ENCODE measurements around the gene GPC6.

The GPC6 gene

DNA sequence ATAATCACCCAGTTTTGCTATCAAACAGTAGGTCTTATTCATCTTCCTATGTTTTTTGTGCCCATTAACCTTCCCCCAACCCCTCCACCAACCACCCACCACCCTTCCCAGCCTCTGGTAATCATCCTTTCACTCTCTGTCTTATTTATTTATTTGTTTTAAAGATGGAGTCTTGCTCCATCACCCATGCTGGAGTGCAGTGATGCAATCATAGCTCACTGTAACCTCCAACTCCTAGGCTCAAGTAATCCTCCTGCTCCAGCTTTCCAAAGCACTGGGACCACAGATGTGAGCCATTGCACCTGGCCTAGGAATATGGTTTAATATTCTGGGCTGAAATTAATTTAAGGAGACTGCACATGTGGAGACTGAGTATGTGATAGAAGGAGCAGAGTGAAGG is 527.0 kb downstream of the GPC6 start:
- DNase-seq = no peak

DNA sequence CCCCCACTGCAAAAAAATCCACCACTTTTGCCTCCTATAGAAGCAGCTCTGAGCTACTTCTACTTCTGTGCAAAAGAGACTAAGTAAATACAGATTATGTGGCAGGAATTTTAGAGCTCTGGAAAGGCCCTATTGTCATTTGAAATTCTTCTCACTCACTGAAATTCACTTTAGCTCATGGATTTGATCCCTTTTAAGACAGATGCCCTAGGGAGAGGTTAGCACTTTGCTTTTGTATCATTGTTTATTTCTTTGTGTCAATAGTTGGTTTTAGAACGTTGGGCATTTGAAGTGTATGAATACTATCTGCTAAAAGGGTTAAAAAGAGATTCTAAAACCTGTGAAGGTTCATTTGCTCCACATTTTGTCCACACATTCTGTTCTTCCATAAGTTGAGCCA is 528.7 kb downstream of the GPC6 start:
- DNase-seq = no peak

DNA sequence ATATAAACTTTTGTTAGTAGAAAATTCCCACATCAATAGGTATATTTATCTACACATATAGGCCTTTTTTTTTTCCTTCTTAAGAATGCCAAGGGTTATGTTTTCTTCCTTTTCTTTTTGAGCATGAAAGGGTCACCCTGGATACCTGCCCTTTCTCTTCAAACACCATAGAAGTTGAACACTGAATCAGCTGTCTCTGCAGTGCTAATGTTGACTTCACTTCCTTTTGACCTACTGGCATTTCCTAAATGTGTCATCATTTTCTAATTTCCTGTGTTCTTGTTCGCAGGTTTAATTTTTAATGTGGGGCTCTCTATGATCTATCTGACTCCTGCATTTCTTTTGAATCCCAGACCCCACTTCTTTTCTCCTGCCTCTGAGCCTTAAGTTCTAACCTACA is 532.0 kb downstream of the GPC6 start:
- no peak for DNase-seq

DNA sequence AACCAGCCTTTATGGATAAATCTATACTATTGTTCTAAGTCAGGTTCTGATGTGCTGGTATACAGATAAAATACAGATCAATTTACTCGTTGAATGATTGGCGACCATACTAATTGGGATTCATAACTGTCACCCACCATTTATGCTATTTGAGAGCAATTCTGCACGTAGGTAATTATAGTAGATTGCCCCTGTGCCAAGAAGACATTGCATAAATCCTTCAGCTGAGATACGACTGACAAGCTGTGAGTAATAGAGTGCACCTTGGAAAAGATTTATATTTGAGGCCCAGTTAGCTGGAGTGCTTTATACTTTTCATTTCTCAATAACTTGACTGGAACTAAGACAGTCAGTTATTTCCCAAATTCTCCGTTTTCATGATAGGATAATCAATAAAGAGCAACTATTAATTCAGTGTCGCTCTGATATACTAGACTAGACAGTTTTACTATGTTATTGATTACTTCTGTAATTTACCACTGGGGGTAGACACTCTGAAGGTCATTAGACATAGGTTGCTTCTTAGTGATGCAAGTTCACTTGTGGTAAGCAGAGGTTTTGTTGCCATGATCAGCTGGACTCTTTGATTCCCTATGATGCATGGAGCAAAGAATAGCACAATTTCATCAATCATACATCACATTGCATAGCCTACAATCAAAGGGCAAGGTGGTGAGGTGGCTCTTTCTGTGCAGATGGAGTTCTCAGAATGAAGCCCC is 536.3 kb downstream of the GPC6 start:
- DNase-seq = no peak

DNA sequence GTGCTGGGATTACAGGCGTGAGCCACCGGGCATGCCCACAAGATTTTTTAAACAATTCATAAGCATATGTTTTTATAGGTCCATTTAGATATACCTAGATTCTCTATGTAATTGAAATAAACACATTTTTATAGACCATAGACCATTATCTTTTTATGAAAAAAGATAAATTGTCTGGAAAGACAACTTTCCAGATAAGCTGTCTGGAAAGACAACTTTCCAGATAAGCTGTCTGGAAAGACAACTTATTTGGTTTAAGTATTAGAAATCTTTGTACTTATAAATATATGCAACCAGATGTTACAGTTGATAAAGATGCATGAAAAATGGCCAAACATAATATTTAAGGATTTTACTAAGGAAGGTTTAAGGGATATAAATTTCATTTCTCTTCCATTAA is 538.5 kb downstream of the GPC6 start:
- no peak for DNase-seq

DNA sequence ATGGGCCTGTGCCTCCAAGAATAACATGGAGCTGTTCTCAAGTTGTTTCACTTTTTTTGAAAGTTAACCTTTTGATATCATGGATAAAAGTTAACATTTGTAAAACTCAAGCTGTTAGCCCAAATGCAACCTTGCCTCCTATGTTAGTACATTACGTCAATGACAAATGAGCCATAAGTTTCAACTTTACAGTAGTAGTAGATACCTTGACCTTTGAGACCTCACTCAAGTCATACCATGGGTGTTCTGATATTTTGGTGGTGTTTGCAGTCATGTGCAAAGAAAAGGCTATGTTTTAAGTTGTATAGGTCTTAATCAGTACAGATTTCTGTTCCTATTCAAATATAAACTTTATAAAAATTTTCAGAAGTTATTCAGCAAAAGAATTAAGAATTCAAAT is 539.2 kb downstream of the GPC6 start:
- DNase-seq = no peak

DNA sequence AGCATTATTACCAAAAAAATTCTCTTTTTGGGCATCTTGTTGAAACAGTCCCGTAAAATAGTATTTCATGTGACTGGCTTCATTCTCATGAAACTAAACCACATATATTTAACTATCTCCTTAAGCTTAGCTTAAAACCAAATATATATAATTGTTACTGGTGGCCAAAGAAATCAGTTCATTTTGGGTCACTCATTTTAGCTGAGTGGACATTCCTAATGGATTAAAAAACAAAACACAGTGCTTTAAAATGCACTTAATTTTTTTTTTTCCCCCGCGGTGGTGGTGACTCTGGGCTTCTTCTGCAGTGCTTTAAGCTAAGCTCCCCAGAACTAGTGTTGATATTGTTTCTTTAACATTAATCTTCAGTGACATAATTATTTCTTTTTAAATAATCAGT is 540.1 kb downstream of the GPC6 start:
- no peak for DNase-seq

DNA sequence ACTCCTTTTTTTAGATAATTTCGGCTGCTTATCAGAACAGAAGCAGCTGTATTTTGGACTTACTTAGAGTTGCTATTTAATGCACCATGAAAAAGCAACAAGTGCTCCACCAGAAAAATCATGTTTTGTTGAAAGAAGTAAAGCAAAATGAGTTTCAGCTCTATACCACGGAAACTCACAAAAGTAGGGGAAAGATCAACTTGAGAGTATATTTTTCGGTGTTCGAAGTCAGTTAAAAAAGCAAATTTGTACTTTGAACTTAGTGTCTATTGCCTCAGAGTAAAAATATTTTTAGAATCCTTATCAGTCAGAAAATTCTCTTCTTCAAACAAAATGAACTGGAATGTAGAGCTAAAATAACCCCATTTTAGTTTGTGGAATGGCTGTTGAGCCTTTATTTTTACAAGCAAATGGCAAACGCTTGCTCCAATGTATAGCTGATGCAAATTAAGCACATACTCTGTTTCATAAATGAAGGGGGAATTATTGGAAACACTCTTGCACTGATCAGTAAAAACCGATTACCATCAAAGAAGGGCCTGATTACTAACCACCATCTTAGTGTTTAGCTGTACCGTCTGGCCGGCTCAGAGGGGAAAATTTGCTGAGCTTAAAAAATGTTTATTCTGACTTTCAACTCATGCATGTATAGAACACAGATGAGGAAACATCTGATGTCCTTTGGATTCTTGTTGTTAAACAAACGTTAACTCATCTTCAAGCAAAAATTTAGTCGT is 540.7 kb downstream of the GPC6 start:
- no peak for DNase-seq

DNA sequence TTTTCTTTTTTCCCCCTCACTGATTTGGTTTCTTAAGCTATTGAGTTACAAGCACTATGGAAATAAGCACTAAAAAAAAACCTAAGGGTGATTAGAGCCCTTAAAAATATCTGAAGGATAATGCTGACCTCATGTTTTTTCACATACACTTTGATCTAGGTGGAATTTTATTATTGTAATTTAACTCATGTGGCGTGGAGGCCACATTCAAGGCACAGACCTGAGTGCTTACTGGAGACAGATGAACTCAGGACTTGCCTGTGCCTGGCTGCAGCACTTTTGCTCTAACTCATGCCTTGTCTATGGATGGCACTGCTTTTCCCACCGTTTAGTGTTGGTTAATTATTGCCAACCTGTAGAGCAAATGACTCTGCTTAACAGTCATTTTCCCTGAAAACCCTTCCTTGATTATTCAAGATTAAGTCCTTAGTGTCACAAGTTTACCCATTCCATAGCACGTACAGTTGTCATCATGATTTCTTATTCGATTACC is 541.4 kb downstream of the GPC6 start:
- DNase-seq = no peak

DNA sequence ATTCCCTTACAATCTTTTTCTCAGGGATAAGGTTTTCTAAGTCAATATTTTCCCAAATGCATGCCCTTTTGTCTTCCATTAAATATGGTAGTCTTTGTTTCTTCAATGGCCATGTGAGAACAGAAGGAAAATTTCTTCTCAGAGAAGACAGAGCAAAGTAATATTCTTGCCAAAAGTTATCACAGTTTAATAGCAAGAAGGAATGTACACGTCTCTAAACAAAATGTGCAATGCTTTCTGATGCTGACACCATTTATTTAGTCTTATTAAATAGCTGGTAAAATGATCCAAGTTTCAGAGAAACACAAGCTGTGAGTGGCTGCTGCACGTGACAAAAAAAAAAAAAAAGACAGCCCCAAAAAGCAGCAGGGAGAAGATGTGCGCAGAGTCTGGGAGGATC is 542.5 kb downstream of the GPC6 start:
- DNase-seq = no peak

DNA sequence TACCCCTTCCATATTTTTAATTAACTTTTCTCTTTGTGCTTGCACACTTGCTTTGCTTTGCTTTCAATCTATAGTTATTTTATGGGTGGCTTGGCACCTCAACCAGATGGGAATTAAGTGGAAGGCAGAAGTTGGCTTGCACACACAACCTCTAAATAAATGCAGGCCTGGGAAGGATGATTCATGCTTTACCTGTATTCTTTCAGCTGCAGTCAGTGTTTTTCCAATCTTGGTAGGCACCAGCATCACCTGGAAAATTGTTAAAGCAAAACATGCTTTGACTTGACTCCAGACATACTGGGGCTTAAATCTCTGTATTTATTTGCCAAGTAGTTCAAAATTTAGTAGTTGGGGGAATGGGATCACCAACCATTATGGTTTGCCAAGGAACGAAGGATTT is 543.0 kb downstream of the GPC6 start:
- DNase-seq = no peak

DNA sequence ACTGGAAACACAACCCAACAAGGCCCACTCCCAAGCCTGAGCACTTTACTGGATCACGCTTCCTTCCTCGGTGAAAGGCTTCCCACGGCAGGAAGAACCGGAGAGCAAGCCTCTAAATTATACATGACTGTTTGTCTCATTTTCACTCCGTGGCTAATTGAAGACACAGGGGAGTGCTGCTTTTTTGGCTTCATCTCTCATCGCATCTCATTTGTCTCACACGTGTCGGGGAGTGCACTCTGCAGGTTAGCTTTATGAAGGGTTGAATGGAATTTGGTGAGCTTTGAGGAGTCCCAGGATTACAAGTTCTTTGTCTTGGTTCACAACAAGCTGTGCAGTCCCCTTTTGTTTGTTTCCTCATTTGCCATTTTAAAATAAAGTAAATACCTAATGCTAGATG is 544.6 kb downstream of the GPC6 start:
- no peak for DNase-seq

DNA sequence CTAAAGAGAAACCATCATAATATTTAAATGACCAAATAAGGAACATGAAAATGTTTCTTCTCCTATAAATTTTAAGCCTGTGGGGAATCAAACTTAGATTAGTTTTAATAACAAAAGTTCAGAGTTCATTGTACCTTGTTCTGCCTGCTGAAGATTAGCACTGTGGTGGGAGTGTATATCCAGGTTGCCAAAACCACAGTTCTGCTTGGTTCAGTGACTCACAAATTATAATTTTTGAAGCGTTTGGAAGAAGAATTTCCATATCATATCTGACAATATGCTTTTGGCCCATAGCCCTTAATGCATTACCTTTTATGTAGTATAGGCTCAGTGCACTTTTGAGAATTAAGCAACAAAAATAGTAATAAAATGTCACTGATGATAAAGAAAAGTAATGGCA is 545.2 kb downstream of the GPC6 start:
- no peak for DNase-seq

DNA sequence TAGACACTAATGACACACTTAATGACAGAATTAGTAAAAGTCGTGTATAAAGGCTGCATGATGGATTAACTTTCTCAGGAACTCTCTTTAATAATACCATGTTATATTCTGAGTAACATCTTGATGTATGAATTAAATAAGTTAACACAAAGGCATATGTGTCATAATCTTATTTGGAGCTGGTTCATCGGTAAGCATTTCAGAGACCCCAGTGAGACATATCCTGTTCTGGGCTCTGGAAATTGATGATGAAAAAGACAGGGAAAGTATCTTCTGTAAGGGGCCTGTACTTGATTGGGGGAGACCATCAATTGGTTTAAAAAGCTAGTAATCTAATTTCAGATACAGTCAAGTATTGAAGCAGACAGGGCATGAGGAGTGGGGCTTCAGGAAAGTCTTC is 547.9 kb downstream of the GPC6 start:
- no peak for DNase-seq

DNA sequence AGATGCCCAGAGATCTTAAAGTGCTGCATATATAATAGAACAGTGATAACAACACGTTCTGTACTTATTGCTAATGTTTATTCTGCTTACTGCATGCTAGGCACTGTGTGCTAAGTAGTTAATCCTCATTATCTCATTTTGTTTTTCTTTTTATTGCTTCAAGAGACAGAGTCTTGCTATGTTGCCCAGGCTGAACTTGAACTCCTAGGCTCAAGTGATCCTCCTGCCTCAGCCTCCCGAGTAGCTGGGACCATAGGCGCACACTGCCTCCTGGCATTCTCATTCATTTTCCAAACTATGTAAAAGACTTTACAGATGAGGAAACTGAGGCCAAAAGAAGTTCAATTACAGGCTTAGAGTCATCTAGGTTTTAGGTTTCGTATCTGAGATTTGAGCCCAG is 548.4 kb downstream of the GPC6 start:
- DNase-seq = no peak

DNA sequence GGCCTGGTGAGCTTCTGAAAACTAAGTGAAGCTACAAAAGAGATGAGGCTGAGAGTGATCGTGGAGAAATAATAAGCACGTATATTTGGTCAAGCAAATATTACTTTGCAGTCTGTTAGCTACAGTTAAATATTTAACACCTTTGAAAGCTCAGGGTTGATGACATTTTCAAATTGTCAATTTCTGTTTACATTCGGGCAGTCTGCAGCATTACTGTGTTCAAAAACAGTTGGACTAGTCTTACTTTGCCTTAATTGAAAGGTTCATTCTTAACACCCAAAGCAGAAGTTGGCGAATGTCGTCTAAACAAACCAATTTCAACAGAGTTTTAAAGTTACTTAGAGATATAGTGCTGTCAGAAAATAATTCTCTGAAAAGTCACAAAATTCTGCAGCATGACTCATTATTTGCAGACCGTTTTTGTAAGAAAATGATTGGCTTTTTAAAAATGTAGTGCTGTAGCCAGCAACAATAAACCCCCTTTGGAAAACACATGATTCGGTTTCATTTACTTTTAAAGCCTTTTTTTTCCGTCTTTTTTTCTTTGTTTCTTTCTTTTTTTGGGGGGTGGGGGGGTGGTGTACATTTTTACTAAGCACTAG is 549.0 kb downstream of the GPC6 start:
- no peak for DNase-seq

DNA sequence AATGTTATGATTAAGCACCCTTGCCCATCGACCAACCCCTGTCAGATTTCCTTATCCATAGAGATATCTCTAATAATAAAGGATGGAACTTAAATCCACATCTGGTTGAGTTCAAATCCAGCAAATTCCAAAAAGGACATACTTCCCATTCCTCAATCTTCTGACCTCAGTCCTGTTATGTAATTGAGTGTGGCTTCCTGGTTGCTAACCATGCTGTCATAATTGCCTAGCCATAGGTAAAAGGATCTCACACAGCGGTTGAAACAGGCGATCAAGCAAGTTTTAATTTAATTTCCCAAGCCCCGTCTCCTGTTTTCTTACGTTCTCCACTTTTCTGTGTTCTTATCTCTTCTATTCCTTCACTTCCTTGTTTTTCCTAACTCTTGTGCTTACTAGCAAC is 550.3 kb downstream of the GPC6 start:
- DNase-seq = no peak

DNA sequence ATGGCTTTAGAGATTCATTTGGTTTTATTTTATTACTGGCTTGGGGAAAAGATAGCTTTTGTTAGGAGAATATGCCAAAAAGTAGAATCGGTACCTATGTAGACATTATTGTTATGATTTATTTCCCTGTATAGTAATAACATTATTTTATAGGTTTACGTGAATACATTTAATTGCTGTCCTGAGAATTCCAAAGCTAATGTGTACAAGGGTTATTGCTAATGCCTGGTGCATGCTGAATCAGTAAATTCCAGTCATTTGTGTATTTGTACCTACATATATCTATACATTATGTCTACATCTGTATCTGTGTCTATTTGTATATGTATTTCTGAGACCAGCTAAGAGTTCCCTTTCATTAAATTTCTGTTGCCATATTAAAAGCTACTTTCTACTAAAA is 550.9 kb downstream of the GPC6 start:
- no peak for DNase-seq

DNA sequence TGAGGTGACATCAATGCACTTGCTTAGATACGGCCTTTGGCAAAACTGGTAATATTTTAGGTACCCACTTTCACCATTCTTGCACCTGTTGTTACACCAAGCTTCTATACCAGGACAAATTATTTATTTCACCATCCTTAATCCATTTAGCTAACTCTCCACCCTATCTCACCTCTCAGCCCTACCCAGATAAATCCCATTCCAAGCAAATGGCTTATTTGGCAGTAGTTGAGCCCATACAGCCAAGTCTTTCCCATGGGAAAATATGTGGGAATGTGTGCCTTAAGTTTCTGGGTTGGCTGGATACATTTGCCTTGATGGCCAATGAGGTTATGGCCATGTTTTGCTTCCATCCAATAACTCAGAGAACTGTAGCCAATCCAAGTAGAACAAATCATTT is 551.9 kb downstream of the GPC6 start:
- DNase-seq = no peak

DNA sequence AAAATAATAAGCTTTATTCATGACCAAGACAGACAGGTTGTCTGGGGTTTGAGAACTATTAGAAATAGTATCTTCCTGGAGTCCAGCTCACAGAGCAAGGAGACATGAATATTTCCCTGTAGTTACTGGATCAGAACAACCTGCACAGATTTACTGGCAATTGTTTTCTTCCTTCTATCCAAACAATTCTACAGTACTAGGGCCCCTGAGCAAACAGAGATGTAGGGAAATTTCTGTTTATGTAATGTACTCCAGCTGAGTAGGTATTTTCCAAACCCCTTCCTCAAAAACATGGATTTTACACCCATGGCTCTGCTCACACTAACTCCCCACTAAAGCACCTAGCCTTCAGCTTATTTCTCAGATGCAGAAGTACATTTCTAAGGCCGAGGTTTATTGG is 557.6 kb downstream of the GPC6 start:
- DNase-seq = no peak

DNA sequence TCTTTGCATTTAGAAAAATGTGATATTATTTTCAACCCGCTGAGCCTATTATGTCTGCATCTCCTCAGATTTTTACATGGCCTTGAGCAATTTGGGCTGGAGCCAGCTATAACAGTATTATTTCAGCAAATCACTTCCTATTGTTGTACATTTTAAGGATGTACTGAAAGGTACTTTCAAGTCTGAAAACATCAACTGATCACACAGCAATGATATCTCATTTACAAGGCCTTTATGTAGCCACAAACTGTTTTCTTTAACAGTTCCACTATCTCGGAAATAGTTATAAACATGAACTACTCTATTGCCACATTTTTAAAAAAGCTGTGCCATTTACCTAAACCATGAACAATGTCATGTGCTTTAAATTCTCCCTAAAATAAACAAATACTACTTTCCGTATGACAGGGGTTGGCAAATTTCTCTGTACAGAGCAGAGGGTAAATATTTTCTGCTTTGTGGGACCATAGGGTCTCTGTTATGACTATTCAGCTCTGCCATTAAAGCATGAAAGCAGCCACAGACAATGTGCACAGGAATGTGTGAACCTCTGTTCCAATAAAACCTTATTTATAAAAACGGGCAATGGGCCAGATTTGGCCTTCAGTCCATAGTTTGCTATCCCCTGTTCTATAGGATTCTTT is 560.4 kb downstream of the GPC6 start:
- no peak for DNase-seq

DNA sequence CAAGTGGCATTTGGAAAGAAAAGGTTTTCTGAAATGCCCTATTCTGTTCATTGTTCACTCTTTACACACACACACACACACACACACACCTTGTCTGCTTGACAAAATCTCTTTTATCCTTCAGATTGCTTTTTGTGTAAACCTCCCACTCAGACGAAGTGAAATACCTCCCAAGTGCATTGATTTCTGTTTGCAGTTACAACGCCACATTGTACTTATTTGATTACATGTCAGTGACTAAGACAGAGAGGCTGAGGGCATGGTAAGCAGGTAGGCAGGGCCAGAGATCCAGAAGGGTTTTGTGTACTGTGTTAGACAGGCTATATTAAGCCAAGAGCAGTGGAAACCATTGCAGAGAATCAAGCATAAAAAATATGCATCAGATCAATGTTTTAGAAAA is 561.8 kb downstream of the GPC6 start:
- DNase-seq = no peak

DNA sequence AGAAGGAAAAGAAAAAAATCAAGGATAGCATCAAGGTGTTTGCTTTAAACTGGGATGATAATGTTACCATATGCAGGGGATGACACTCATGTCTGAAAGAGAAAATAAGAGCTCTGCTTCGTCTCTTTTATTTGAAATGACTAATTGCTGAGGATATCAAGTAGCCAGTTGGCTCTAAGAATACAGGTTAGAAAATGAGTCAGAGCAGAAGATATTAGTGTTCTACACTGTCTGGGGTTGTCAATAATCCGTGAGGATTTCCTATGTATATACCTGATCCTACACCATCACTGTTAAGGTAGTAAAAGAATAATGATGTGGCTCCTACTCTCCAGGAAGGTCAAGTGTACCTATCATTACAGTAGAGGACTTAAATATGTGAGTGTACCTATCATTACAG is 562.5 kb downstream of the GPC6 start:
- no peak for DNase-seq

All from AML-193 (cell line).